NT2/D1 (cell line): ENCODE measurements around the gene ACP7.

Experiments used
- YY1 ChIP-seq: IDR thresholded peaks from 2 replicates; pipeline ENCODE4 v1.6.1; 2011; ENCODE audit not compliant: insufficient read length, insufficient read depth
- ZNF274 ChIP-seq: IDR thresholded peaks from 2 replicates; pipeline ENCODE4 v1.6.1; 2011; ENCODE audit warnings: mild to moderate bottlenecking, low read depth, low read length

- TF ChIP-seq ZNF274 = no peak
- no peak for TF ChIP-seq YY1
Observed at GRCh38 chr19:39148939-39149529, 64.9 kb downstream of the ACP7 start.
